Activated CD8-positive, alpha-beta T cell treated with anti-CD3 and anti-CD28 coated beads, Interleukin-2, amount 10 ng/mL, durations not matched to agents 7 days and 5 days (primary cell): Measurements from ENCODE around the gene GATA5. TPM values are rescaled to one million over a fixed set of nuclear protein-coding genes. Genes with fewer than 3 reads are reported as not detected.

Source experiments
- ATAC-seq: fragments of 150-1000 bp; cut with Tn5 transposase; one replicate; pipeline ENCODE4 v1.10.0; 2021; ENCODE audit warnings: moderate library complexity
- CTCF ChIA-PET: fragments of 350-600 bp; sonication (Branson Sonifier 250); formaldehyde crosslinking; loops from one replicate; lab custom pipeline; 2021; ENCODE audit warnings: antibody characterized with exemption; lab: Charles Lee
- POLR2A ChIA-PET: fragments of 350-600 bp; sonication (Branson Sonifier 250); formaldehyde crosslinking; loops from one replicate; lab custom pipeline; 2021; ENCODE audit warnings: antibody characterized with exemption; lab: Charles Lee
- DNase-seq: peaks from one replicate; pipeline ENCODE4 v3.0.0-alpha.2; 2020
- H3K27ac Mint-ChIP-seq: one replicate; pipeline ENCODE4 v1.8.0; 2021; ENCODE audit warnings: mild to moderate bottlenecking, mixed read lengths
- H3K27me3 Mint-ChIP-seq: one replicate; pipeline ENCODE4 v1.8.0; 2021; ENCODE audit warnings: low read depth, mixed read lengths
- H3K36me3 Mint-ChIP-seq: one replicate; pipeline ENCODE4 v1.8.0; 2021; ENCODE audit warnings: low read depth, mixed read lengths
- H3K4me1 Mint-ChIP-seq: one replicate; pipeline ENCODE4 v1.8.0; 2021; ENCODE audit warnings: low read depth, mixed read lengths
- H3K4me3 Mint-ChIP-seq: one replicate; pipeline ENCODE4 v1.8.0; 2021; ENCODE audit warnings: mild to moderate bottlenecking, mixed read lengths
- H3K9me3 Mint-ChIP-seq: one replicate; pipeline ENCODE4 v1.8.0; 2022; ENCODE audit warnings: mixed read lengths; ENCODE audit not compliant: insufficient read depth
- total RNA-seq, 2 experiments: library from RNA; stranded (reverse); gene quantifications; one replicate each; pipeline ENCODE4 v1.2.3, GENCODE V29; 2021

Gene GATA5
- total RNA-seq, 2 experiments from 2014 or later: not detected

- ATAC-seq (no peak), DNase-seq (no peak)
- Mint-ChIP-seq H3K4me1 (no peaks in the 10 kb centered on the region), H3K36me3 (no peaks in the 10 kb centered on the region), H3K27me3 (peaks cover 2% of the 10 kb centered on the region), H3K4me3 (no peak overlapping the region), H3K9me3 (no peaks in the 10 kb centered on the region), H3K27ac (no peak overlapping the region)
- CTCF ChIA-PET: no interaction called here
- POLR2A ChIA-PET: no interaction called here
Measured at GRCh38 chr20:62457098-62457497, 18.7 kb downstream of the GATA5 start.

GRCh38 chr20:62455929-62456328, 19.9 kb downstream of the GATA5 start:
- no peak overlapping the region for H3K27ac Mint-ChIP-seq
- H3K9me3 Mint-ChIP-seq: no peaks in the 10 kb centered on the region
- POLR2A ChIA-PET: no interaction called here
- no peak overlapping the region for H3K4me3 Mint-ChIP-seq
- CTCF ChIA-PET: no interaction called here
- H3K27me3 Mint-ChIP-seq: peaks cover 2% of the 10 kb centered on the region
- no peaks in the 10 kb centered on the region for H3K4me1 Mint-ChIP-seq
- no peaks in the 10 kb centered on the region for H3K36me3 Mint-ChIP-seq
- no peak for DNase-seq
- ATAC-seq: no peak

- no peak overlapping the region for H3K27ac Mint-ChIP-seq
- no peak for ATAC-seq
- ChIA-PET POLR2A (no interaction called here), CTCF (no interaction called here)
- no peaks in the 10 kb centered on the region for H3K36me3 Mint-ChIP-seq
- H3K9me3 Mint-ChIP-seq: no peaks in the 10 kb centered on the region
- no peak overlapping the region for H3K4me3 Mint-ChIP-seq
- H3K4me1 Mint-ChIP-seq: no peaks in the 10 kb centered on the region
- H3K27me3 Mint-ChIP-seq: peaks cover 2% of the 10 kb centered on the region
- no peak for DNase-seq
Measured at GRCh38 chr20:62454904-62455636, 20.7 kb downstream of the GATA5 start.

GRCh38 chr20:62453186-62453808, 22.5 kb downstream of the GATA5 start:
- no peak overlapping the region for H3K27ac Mint-ChIP-seq
- POLR2A ChIA-PET: no interaction called here
- no peak for DNase-seq
- H3K36me3 Mint-ChIP-seq: no peaks in the 10 kb centered on the region
- no peaks in the 10 kb centered on the region for H3K4me1 Mint-ChIP-seq
- H3K4me3 Mint-ChIP-seq: no peak overlapping the region
- H3K27me3 Mint-ChIP-seq: peaks cover 2% of the 10 kb centered on the region
- no peaks in the 10 kb centered on the region for H3K9me3 Mint-ChIP-seq
- ATAC-seq: no peak
- CTCF ChIA-PET: no interaction called here

GRCh38 chr20:62452475-62453095, 23.2 kb downstream of the GATA5 start:
- peaks cover 2% of the 10 kb centered on the region for H3K27me3 Mint-ChIP-seq
- no peaks in the 10 kb centered on the region for H3K9me3 Mint-ChIP-seq
- H3K4me1 Mint-ChIP-seq: no peaks in the 10 kb centered on the region
- no peak overlapping the region for H3K27ac Mint-ChIP-seq
- no peaks in the 10 kb centered on the region for H3K36me3 Mint-ChIP-seq
- no peak for ATAC-seq
- H3K4me3 Mint-ChIP-seq: no peak overlapping the region
- ChIA-PET CTCF (no interaction called here), POLR2A (no interaction called here)
- no peak for DNase-seq

GRCh38 chr20:62451970-62452369, 23.8 kb downstream of the GATA5 start:
- H3K27ac Mint-ChIP-seq: no peak overlapping the region
- H3K9me3 Mint-ChIP-seq: no peaks in the 10 kb centered on the region
- DNase-seq: no peak
- no peaks in the 10 kb centered on the region for H3K36me3 Mint-ChIP-seq
- no peaks in the 10 kb centered on the region for H3K4me1 Mint-ChIP-seq
- ChIA-PET POLR2A (no interaction called here), CTCF (no interaction called here)
- no peak overlapping the region for H3K4me3 Mint-ChIP-seq
- no peak for ATAC-seq
- H3K27me3 Mint-ChIP-seq: peaks cover 2% of the 10 kb centered on the region

GRCh38 chr20:62451156-62451767, 24.5 kb downstream of the GATA5 start:
- ChIA-PET POLR2A (no interaction called here), CTCF (no interaction called here)
- H3K36me3 Mint-ChIP-seq: no peaks in the 10 kb centered on the region
- no peak overlapping the region for H3K4me3 Mint-ChIP-seq
- peaks cover 2% of the 10 kb centered on the region for H3K27me3 Mint-ChIP-seq
- no peak for DNase-seq
- H3K4me1 Mint-ChIP-seq: no peaks in the 10 kb centered on the region
- H3K9me3 Mint-ChIP-seq: no peaks in the 10 kb centered on the region
- ATAC-seq: no peak
- H3K27ac Mint-ChIP-seq: no peak overlapping the region

GRCh38 chr20:62449951-62450691, 25.7 kb downstream of the GATA5 start:
- Mint-ChIP-seq H3K27me3 (no peaks in the 10 kb centered on the region), H3K27ac (no peak overlapping the region), H3K4me3 (no peak overlapping the region), H3K9me3 (no peaks in the 10 kb centered on the region), H3K36me3 (no peaks in the 10 kb centered on the region), H3K4me1 (no peaks in the 10 kb centered on the region)
- ATAC-seq (no peak), DNase-seq (no peak)
- POLR2A ChIA-PET: no interaction called here
- CTCF ChIA-PET: no interaction called here

- Mint-ChIP-seq H3K4me1 (no peaks in the 10 kb centered on the region), H3K4me3 (no peak overlapping the region), H3K9me3 (no peaks in the 10 kb centered on the region), H3K36me3 (no peaks in the 10 kb centered on the region), H3K27me3 (no peaks in the 10 kb centered on the region), H3K27ac (no peak overlapping the region)
- DNase-seq (no peak), ATAC-seq (no peak)
- POLR2A ChIA-PET: no interaction called here
- CTCF ChIA-PET: no interaction called here
Measured at GRCh38 chr20:62448788-62449187, 27.0 kb downstream of the GATA5 start.

- Mint-ChIP-seq H3K27ac (no peak overlapping the region), H3K27me3 (no peaks in the 10 kb centered on the region), H3K9me3 (no peaks in the 10 kb centered on the region), H3K4me3 (no peak overlapping the region), H3K36me3 (no peaks in the 10 kb centered on the region), H3K4me1 (no peaks in the 10 kb centered on the region)
- ChIA-PET POLR2A (no interaction called here), CTCF (no interaction called here)
- no peak for DNase-seq
- no peak for ATAC-seq
Measured at GRCh38 chr20:62448038-62448437, 27.8 kb downstream of the GATA5 start.

GRCh38 chr20:62446888-62447869, 28.6 kb downstream of the GATA5 start:
- H3K36me3 Mint-ChIP-seq: no peaks in the 10 kb centered on the region
- H3K4me3 Mint-ChIP-seq: no peak overlapping the region
- no peak overlapping the region for H3K27ac Mint-ChIP-seq
- DNase-seq (no peak), ATAC-seq (no peak)
- H3K4me1 Mint-ChIP-seq: no peaks in the 10 kb centered on the region
- no peaks in the 10 kb centered on the region for H3K27me3 Mint-ChIP-seq
- POLR2A ChIA-PET: no interaction called here
- H3K9me3 Mint-ChIP-seq: no peaks in the 10 kb centered on the region
- CTCF ChIA-PET: no interaction called here
